Panc1 (cell line): ENCODE measurements around the gene CRTC1.

Experiments
- POLR2AphosphoS5 ChIP-seq: IDR thresholded peaks from 2 replicates; pipeline ENCODE4 v1.6.1; 2012; ENCODE audit warnings: mild to moderate bottlenecking, low read depth, low read length, moderate library complexity
- TF ChIP-seq, protein P1 (sequence below): fragments of 450-650 bp; IDR thresholded peaks from 2 replicates; pipeline ENCODE4 v1.5.1; 2017; ENCODE audit warnings: mild to moderate bottlenecking

GRCh38 chr19:18793144-18794028, 109.9 kb downstream of the CRTC1 start:
- TF ChIP-seq, protein P1, sequence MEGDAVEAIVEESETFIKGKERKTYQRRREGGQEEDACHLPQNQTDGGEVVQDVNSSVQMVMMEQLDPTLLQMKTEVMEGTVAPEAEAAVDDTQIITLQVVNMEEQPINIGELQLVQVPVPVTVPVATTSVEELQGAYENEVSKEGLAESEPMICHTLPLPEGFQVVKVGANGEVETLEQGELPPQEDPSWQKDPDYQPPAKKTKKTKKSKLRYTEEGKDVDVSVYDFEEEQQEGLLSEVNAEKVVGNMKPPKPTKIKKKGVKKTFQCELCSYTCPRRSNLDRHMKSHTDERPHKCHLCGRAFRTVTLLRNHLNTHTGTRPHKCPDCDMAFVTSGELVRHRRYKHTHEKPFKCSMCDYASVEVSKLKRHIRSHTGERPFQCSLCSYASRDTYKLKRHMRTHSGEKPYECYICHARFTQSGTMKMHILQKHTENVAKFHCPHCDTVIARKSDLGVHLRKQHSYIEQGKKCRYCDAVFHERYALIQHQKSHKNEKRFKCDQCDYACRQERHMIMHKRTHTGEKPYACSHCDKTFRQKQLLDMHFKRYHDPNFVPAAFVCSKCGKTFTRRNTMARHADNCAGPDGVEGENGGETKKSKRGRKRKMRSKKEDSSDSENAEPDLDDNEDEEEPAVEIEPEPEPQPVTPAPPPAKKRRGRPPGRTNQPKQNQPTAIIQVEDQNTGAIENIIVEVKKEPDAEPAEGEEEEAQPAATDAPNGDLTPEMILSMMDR, result no peak
- TF ChIP-seq POLR2AphosphoS5, result no peak
